Measurements from ENCODE around the gene SETBP1. TPM values are rescaled to one million over a fixed set of nuclear protein-coding genes. Genes with fewer than 3 reads are reported as not detected.

The SETBP1 gene
- total and polyA plus RNA-seq, 2 of the 13 experiments (the other 11 are each of a cell fraction or from before 2014, with no cell fraction given), result 0.18 to 0.65 TPM

DNA sequence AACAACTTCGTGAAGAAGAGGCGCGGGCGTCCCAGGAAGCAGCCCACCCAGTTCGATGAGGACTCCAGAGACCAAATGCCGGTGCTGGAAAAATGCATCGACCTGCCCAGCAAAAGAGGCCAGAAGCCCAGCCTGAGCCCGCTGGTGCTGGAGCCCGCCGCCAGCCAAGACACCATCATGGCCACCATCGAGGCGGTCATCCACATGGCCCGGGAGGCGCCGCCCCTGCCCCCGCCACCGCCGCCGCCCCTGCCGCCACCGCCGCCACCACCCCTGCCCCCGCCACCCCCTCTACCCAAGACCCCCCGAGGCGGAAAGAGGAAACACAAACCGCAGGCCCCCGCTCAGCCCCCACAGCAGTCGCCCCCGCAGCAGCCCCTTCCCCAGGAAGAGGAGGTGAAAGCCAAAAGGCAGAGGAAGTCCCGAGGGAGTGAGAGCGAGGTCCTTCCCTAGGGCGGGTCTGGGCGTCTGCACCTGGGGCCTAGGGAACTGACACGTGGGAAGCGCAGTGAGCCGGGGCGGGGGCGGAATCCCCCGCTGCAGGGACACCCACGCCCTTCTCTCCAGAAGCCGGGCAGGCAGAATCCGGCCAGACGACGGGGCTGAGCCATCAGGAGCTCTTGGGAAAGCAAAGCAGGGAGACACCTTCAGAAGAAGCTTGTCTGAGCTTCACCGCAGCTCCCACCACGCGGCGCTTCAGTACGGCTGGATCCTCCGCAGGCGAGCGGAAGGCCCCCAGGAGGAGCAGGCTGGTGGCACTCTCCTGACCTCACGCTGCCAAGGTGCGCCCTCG, 382.8 kb downstream of the SETBP1 start:
- TF ChIP-seq AGO2 (optimal IDR thresholded peaks at IDR 0.05; ENCODE audit: low read depth, low read length) (peak; percentile 41), ZNF678 (CRISPR knock-in tag; IDR thresholded peaks at IDR 0.05) (no peak)
- TF ChIP-seq, protein P1, sequence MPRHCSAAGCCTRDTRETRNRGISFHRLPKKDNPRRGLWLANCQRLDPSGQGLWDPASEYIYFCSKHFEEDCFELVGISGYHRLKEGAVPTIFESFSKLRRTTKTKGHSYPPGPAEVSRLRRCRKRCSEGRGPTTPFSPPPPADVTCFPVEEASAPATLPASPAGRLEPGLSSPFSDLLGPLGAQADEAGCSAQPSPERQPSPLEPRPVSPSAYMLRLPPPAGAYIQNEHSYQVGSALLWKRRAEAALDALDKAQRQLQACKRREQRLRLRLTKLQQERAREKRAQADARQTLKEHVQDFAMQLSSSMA (CRISPR knock-in tag; IDR thresholded peaks at IDR 0.05), result no peak
- no peak overlapping the region for H3K9ac ChIP-seq (ENCODE audit: insufficient read depth, low read depth, low read length)

DNA sequence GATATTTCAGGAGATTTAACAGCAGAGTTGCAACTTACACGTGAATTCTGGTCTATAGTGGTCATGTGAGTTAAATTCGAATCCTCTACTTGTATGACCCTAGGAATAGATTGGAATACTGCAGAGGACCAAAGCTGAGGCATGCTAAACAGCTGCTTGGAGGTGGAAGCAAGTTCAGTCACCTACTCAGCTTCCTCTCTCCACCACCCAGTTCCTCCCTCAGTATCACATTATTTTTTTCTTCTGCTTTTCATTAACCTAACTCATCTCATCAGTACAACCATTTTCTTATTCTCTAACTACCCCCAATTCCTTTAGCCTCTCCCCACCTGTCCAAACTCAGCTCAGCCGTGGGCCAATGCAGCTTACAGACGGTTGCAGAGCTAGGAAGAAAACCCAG, 385.5 kb downstream of the SETBP1 start:
- intact Hi-C loops (cut with micrococcal nuclease; ENCODE audit: unreplicated experiment) (no loop called here), in situ Hi-C loops (cut with HindIII; ENCODE audit: extremely low pct_ligation_motif_present, low pct_unique_long_range_greater_than_20kb) (no loop called here)
- 9% methylated on average over 4 of the region's 4 CpGs for WGBS (ENCODE audit: low lambda C conversion rate)
- Histone ChIP-seq H3K27me3 (ENCODE audit: control insufficient read depth in 1 of 2, insufficient read depth in 2 of 2, low read length in 2 of 2) (no peaks in the 10 kb centered on the region), H3K4me1 (ENCODE audit: insufficient read depth, low read length) (no peaks in the 10 kb centered on the region), H2AFZ (ENCODE audit: low read length) (no peak overlapping the region), H3K9ac (ENCODE audit: insufficient read depth, low read depth, low read length) (no peak overlapping the region), H3K79me2 (ENCODE audit: insufficient read depth, low read length) (no peaks in the 10 kb centered on the region), H3K4me2 (ENCODE audit: low read depth, low read length) (no peak overlapping the region), H3K9me3 (ENCODE audit: low read length) (no peaks in the 10 kb centered on the region; the same call in 1 of the 2 replicates), H4K20me1 (ENCODE audit: insufficient read depth, low read length) (no peaks in the 10 kb centered on the region), H3K36me3 (replicated peaks in 1 of 2; ENCODE audit: control insufficient read depth in 1 of 2, insufficient read depth in 2 of 2, low read length in 2 of 2) (no peaks in the 10 kb centered on the region), H3K4me3 (replicated peaks in 1 of 3; ENCODE audit: insufficient read depth in 1 of 3, low read depth in 2 of 3, low read length in 3 of 3) (no peak overlapping the region), H3K27ac (ENCODE audit: extremely low read length, insufficient read depth, low read length) (no peak overlapping the region)
- DNase-seq (ENCODE audit: low spot score) (no peak), FAIRE-seq (no peak), ATAC-seq (no peak)
- POLR2A ChIA-PET, result no interaction called here
- BruUV-seq (replicated peaks), result no TSS peak
- CTCF ChIA-PET (ENCODE audit: low intra/inter-chr PET ratio, low total read pairs), result no interaction called here
- TF ChIP-seq ZNF143 (CRISPR knock-in tag; IDR thresholded peaks at IDR 0.05) (no peak), PHB2 (IDR thresholded peaks at IDR 0.05; ENCODE audit: partially characterized antibody) (no peak), SIN3A (IDR thresholded peaks at IDR 0.05; ENCODE audit: borderline replicate concordance, low read depth, low read length) (no peak), XBP1 (CRISPR knock-in tag; IDR thresholded peaks at IDR 0.05) (no peak), ZNF672 (CRISPR knock-in tag; IDR thresholded peaks at IDR 0.05) (no peak)
- TF ChIP-seq, protein P2, sequence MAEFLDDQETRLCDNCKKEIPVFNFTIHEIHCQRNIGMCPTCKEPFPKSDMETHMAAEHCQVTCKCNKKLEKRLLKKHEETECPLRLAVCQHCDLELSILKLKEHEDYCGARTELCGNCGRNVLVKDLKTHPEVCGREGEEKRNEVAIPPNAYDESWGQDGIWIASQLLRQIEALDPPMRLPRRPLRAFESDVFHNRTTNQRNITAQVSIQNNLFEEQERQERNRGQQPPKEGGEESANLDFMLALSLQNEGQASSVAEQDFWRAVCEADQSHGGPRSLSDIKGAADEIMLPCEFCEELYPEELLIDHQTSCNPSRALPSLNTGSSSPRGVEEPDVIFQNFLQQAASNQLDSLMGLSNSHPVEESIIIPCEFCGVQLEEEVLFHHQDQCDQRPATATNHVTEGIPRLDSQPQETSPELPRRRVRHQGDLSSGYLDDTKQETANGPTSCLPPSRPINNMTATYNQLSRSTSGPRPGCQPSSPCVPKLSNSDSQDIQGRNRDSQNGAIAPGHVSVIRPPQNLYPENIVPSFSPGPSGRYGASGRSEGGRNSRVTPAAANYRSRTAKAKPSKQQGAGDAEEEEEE (CRISPR knock-in tag; IDR thresholded peaks at IDR 0.05; ENCODE audit: borderline replicate concordance), result no peak

More for the DNA sequence above, 382.8 kb downstream of the SETBP1 start:
- FAIRE-seq (no peak), ATAC-seq (no peak), DNase-seq (ENCODE audit: low spot score) (no peak)
- POLR2A ChIA-PET, result no interaction called here
- whole genome bisulfite sequencing (ENCODE audit: low lambda C conversion rate), result 77% methylated on average over 27 of the region's 55 CpGs
- no peak overlapping the region for H3K4me3 ChIP-seq (replicated peaks in 1 of 3; ENCODE audit: insufficient read depth in 1 of 3, low read depth in 2 of 3, low read length in 3 of 3)
- H3K4me2 ChIP-seq (ENCODE audit: low read depth, low read length), result no peak overlapping the region
- CTCF ChIA-PET (ENCODE audit: low intra/inter-chr PET ratio, low total read pairs), result no interaction called here
- H3K9me3 ChIP-seq (ENCODE audit: low read length), result no peaks in the 10 kb centered on the region; the same call in 1 of the 2 replicates
- BruUV-seq (replicated peaks), result no TSS peak
- no peaks in the 10 kb centered on the region for H4K20me1 ChIP-seq (ENCODE audit: insufficient read depth, low read length)
- no peak overlapping the region for H3K27ac ChIP-seq (ENCODE audit: extremely low read length, insufficient read depth, low read length)
- H3K36me3 ChIP-seq (replicated peaks in 1 of 2; ENCODE audit: control insufficient read depth in 1 of 2, insufficient read depth in 2 of 2, low read length in 2 of 2), result no peaks in the 10 kb centered on the region
- H2AFZ ChIP-seq (ENCODE audit: low read length), result no peak overlapping the region
- no peaks in the 10 kb centered on the region for H3K27me3 ChIP-seq (ENCODE audit: control insufficient read depth in 1 of 2, insufficient read depth in 2 of 2, low read length in 2 of 2)
- intact Hi-C loops (cut with micrococcal nuclease; ENCODE audit: unreplicated experiment) (no loop called here), in situ Hi-C loops (cut with HindIII; ENCODE audit: extremely low pct_ligation_motif_present, low pct_unique_long_range_greater_than_20kb) (no loop called here)
- H3K79me2 ChIP-seq (ENCODE audit: insufficient read depth, low read length), result no peaks in the 10 kb centered on the region
- no peaks in the 10 kb centered on the region for H3K4me1 ChIP-seq (ENCODE audit: insufficient read depth, low read length)
